HAP-1 (cell line): Measurements from ENCODE around the gene FER1L5.
A peak's percentile ranks its signal among the peaks of the same experiment; 100 is the strongest.

ENCODE experiments used
- DNase-seq, 2 experiments: peaks; one replicate each; pipeline ENCODE4 v3.0.0-alpha.2; 2016 to 2020; ENCODE audit warnings: low spot score in 2 of 2
- H3K27me3 ChIP-seq: fragments of 250-450 bp; sonication (Bioruptor Pico); 2 replicates; pipeline ENCODE4 v1.5.1; 2020; ENCODE audit warnings: low read depth, mild to moderate bottlenecking, moderate library complexity
- H3K36me3 ChIP-seq: fragments of 250-450 bp; sonication (Bioruptor Pico); replicated peaks from 2 replicates; pipeline ENCODE4 v1.5.1; 2020; ENCODE audit warnings: mild to moderate bottlenecking
- H3K4me1 ChIP-seq: fragments of 250-450 bp; sonication (Bioruptor Pico); 2 replicates; pipeline ENCODE4 v1.5.1; 2020; ENCODE audit warnings: mild to moderate bottlenecking
- H3K4me3 ChIP-seq: fragments of 250-450 bp; sonication (Bioruptor Pico); 2 replicates; pipeline ENCODE4 v1.5.1; 2020; ENCODE audit warnings: mild to moderate bottlenecking, moderate library complexity
- H3K9me3 ChIP-seq: fragments of 250-450 bp; sonication (Bioruptor Pico); 2 replicates; pipeline ENCODE4 v1.5.1; 2020; ENCODE audit warnings: mild to moderate bottlenecking, moderate library complexity
- in situ Hi-C: fragments of 300-500 bp; cut with MboI; formaldehyde crosslinking; loops from 3 replicates; pipeline ENCODE4 v1.14.3; 2020; ENCODE audit warnings: low sequenced_read_pairs, inconsistent platforms, mixed read lengths

Gene FER1L5

GRCh38 chr2:96737831-96738230, 95.3 kb downstream of the FER1L5 start:
- Histone ChIP-seq H3K4me1 (peaks cover 11% of the 10 kb centered on the region), H3K36me3 (peaks cover 47% of the 10 kb centered on the region), H3K4me3 (no peak overlapping the region), H3K27me3 (no peaks in the 10 kb centered on the region), H3K9me3 (no peaks in the 10 kb centered on the region)
- in situ Hi-C loops = no loop called here
- DNase-seq = no peak

DNA sequence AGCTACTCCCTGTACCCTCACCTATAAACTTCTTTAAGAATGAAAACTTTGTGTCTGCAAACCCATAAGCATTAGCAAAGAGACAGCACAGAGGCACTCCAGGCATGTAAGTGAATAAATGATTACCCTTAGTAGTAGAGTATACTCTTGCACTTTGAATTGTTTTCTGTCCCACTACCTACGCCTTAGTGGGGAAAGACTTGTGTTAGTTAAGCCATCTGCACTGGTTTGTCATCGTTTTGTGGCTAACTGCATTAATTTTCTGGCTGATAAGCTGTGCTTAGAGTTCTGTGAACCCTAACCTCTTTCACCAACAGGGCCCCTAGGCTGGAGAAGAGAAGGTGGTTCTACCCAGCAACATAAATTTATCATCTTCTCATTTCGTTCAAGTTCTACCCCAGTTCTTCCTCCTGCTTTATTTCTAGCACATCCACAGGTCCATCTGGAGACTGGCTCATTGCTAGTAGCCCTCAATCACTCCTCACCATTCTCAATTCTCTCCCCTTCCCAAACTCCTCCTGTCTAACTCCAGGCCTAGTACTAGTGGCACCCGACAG, 96.6 kb downstream of the FER1L5 start:
- DNase-seq = peak in 1 of 2 experiments; percentile 55
- H3K27me3 ChIP-seq = no peaks in the 10 kb centered on the region
- H3K36me3 ChIP-seq = peaks cover 33% of the 10 kb centered on the region
- H3K9me3 ChIP-seq = no peaks in the 10 kb centered on the region
- in situ Hi-C loops = no loop called here
- peak overlapping the region; percentile 74 for H3K4me3 ChIP-seq
- H3K4me1 ChIP-seq = peaks cover 11% of the 10 kb centered on the region

DNA sequence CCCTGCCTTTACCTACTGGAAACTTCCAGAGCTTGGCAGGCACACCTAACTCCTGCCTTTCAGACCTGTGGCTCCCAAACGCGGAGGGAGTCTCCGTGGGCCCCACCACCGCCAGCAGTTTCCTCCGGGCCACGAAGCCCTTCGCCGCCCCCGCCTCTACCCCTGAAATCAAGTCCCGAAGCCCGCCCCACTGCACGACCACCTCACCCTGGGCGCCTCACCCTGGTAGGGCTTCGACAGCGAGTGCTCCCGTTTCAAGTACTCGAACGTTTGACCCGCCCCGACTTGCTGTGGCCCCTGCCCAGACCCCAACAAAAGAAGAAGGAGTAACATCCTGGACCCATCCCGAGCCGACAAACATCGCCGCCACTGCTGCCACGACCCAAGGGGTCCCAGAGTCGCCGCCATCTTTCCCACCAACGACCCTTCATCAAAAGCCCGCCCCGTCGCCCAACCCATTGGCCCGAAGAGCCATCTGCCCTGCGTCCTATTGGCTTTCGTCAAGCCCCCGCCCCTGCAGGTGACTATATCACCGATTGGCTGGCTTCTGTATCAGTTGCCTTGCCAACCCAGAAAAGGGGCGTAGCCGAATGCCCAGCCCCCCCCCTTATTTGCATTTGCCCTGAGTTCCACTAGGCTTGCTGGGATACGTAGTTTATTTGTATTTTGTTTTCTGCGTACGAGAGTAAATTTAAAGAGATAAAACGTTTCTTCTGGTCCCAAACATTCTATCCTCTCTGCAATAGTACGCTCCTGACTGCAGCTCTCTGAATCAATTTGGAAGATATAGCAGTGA, 97.3 kb downstream of the FER1L5 start, which contains the start of gene LMAN2L:
Gene LMAN2L (minus strand): TSS at position 432 of the 796 bp plus-strand sequence. CDS start 24 bp downstream, at position 408.
- in situ Hi-C loops = no loop called here

GRCh38 chr2:96747061-96747617, 104.6 kb downstream of the FER1L5 start:
- no peaks in the 10 kb centered on the region for H3K36me3 ChIP-seq
- DNase-seq = no peak
- in situ Hi-C loops = no loop called here
- H3K4me1 ChIP-seq = no peaks in the 10 kb centered on the region
- H3K4me3 ChIP-seq = no peak overlapping the region
- no peaks in the 10 kb centered on the region for H3K9me3 ChIP-seq
- H3K27me3 ChIP-seq = no peaks in the 10 kb centered on the region

More for the DNA sequence above, 97.3 kb downstream of the FER1L5 start, which contains the start of gene LMAN2L:
- Histone ChIP-seq H3K36me3 (peaks cover 27% of the 10 kb centered on the region), H3K9me3 (no peaks in the 10 kb centered on the region), H3K4me3 (peak within 1 kb of the TSS; percentile 74), H3K4me1 (peaks cover 10% of the 10 kb centered on the region), H3K27me3 (no peaks in the 10 kb centered on the region)
- DNase-seq = peak; percentile 97 to 99

DNA sequence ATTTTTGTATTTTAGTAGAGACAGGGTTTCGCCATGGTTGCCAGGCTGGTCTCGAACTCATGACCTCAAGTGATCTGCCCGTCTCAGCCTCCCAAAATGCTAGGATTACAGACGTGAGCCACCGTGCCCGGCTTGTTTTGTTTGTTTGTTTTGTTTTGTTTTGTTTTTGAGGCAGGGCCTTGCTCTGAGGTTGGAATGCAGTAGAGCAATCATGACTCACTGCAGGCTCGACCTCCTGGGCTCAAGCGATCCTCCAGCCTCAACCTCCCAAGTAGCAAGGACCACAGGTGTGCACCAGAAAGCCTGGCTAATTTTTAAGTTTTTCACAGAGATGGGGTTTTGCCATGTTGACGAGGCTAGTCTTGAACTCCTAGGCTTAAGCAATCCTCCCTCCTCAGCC, 109.2 kb downstream of the FER1L5 start:
- Histone ChIP-seq H3K9me3 (no peaks in the 10 kb centered on the region), H3K4me3 (no peak overlapping the region), H3K27me3 (no peaks in the 10 kb centered on the region), H3K4me1 (no peaks in the 10 kb centered on the region), H3K36me3 (no peaks in the 10 kb centered on the region)
- in situ Hi-C loops = no loop called here
- no peak for DNase-seq

- no peak for DNase-seq
- Histone ChIP-seq H3K9me3 (no peaks in the 10 kb centered on the region), H3K27me3 (no peaks in the 10 kb centered on the region; the same call in 1 of the 2 replicates), H3K4me1 (no peaks in the 10 kb centered on the region), H3K36me3 (no peaks in the 10 kb centered on the region), H3K4me3 (no peak overlapping the region)
- in situ Hi-C loops = no loop called here
Observed at GRCh38 chr2:96753661-96754282, 111.2 kb downstream of the FER1L5 start.

- no peaks in the 10 kb centered on the region for H3K36me3 ChIP-seq
- H3K9me3 ChIP-seq = no peaks in the 10 kb centered on the region
- no peak overlapping the region for H3K4me3 ChIP-seq
- in situ Hi-C loops = no loop called here
- H3K27me3 ChIP-seq = no peaks in the 10 kb centered on the region; the same call in 1 of the 2 replicates
- no peaks in the 10 kb centered on the region for H3K4me1 ChIP-seq
- DNase-seq = no peak
Observed at GRCh38 chr2:96754317-96754716, 111.8 kb downstream of the FER1L5 start.
